AG04450 (cell line): ENCODE measurements around the gene SDC3. TPM values are rescaled to one million over a fixed set of nuclear protein-coding genes. Genes with fewer than 3 reads are reported as not detected.

Source experiments
- CTCF ChIA-PET: fragments of 300-600, 350-600 bp; formaldehyde crosslinking; extraction: SDS; loops from one replicate; lab custom pipeline; 2022; ENCODE audit warnings: antibody characterized with exemption, inconsistent platforms; lab: Charles Lee
- POLR2A ChIA-PET: fragments of 350-600 bp; formaldehyde crosslinking; extraction: SDS; loops from one replicate; lab custom pipeline; 2021; ENCODE audit warnings: antibody characterized with exemption, inconsistent platforms; lab: Yijun Ruan, JAX
- DNase-seq: peaks from one replicate; pipeline ENCODE4 v3.0.0-alpha.2; 2011; ENCODE audit warnings: low read depth, low spot score
- H3K27ac ChIP-seq: one replicate; pipeline ENCODE4 v1.5.1; 2012; ENCODE audit warnings: low read depth, low read length, control low read depth
- H3K27me3 ChIP-seq: one replicate; pipeline ENCODE4 v1.6.0; 2012; ENCODE audit warnings: low read length; ENCODE audit not compliant: control insufficient read depth, insufficient read depth
- H3K4me3 ChIP-seq: 2 replicates; pipeline ENCODE4 v1.5.1; 2011; ENCODE audit warnings: mild to moderate bottlenecking, low read depth, low read length, control low read depth
- H3K9me3 ChIP-seq: 2 replicates; pipeline ENCODE4 v1.5.1; 2012; ENCODE audit warnings: low read length; ENCODE audit not compliant: control insufficient read depth, insufficient read depth
- polyA plus RNA-seq: library from polyadenylated mRNA; depleted of rRNA; stranded (reverse); fragments of >200 nt; gene quantifications from 2 replicates; pipeline ENCODE4 v1.2.3, GENCODE V29; 2011
- TF ChIP-seq, protein P1 (sequence below): IDR thresholded peaks from 2 replicates; pipeline ENCODE4 v1.5.1; 2011; ENCODE audit warnings: low read depth, low read length, control low read depth, inconsistent platforms

SDC3 gene
- polyA plus RNA-seq, 1 experiment, result 21.7 TPM

DNA sequence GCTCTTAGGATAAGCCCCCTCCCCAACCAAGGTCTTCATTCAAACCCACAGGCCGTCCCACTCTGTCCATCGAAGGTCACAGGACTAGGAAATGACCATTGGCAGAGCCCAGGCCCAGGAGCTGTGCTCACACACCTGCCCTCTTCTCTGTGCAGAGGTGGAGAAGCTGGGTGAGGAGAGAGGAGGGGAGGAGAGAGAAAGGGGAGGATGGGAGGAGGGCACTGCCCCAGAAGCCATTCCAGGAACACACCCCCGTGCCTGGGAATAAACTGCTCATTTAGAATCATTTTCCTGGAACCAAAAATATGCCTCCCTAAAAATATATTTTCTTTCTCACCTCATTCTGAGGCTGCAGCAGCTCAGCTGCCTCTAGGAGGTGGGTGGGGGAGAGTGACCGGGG lies 6.4 kb upstream of the SDC3 start:
- ChIA-PET CTCF (interaction anchor here (1.8 to 14.8 kb wide), 3 partner anchors 113 to 195 kb away, joined by 7 to 535 read pairs (median 257); no protein-coding TSS in a partner anchor), POLR2A (interaction anchor here (1.8 kb wide), 1 partner anchor 106 kb away, joined by 5 read pairs; no protein-coding TSS in a partner anchor)
- TF ChIP-seq, protein P1, sequence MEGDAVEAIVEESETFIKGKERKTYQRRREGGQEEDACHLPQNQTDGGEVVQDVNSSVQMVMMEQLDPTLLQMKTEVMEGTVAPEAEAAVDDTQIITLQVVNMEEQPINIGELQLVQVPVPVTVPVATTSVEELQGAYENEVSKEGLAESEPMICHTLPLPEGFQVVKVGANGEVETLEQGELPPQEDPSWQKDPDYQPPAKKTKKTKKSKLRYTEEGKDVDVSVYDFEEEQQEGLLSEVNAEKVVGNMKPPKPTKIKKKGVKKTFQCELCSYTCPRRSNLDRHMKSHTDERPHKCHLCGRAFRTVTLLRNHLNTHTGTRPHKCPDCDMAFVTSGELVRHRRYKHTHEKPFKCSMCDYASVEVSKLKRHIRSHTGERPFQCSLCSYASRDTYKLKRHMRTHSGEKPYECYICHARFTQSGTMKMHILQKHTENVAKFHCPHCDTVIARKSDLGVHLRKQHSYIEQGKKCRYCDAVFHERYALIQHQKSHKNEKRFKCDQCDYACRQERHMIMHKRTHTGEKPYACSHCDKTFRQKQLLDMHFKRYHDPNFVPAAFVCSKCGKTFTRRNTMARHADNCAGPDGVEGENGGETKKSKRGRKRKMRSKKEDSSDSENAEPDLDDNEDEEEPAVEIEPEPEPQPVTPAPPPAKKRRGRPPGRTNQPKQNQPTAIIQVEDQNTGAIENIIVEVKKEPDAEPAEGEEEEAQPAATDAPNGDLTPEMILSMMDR, result no peak
- no peak overlapping the region for H3K27ac ChIP-seq
- no peaks in the 10 kb centered on the region for H3K27me3 ChIP-seq
- no peak overlapping the region for H3K4me3 ChIP-seq
- DNase-seq, result no peak
- no peaks in the 10 kb centered on the region for H3K9me3 ChIP-seq

DNA sequence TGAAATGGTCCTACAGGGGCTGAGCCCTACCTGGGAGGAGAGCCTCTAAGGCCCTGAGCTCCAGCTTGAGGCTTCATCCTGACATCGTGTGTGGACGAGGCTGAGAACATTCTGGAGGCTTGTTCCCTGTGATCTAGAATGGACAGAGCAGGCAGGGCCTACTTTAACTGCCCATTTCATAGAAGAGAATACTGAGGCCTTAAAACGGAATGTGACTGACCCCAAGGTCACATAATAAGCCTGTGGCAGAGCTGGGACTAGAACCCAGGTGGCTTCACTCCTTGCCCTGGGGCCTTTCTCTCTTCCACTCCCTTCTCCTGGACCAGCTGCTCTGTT lies 6.0 kb upstream of the SDC3 start:
- ChIA-PET CTCF (interaction anchor here (1.0 to 14.8 kb wide), 4 partner anchors 16 to 195 kb away, joined by 3 to 535 read pairs (median 132); no protein-coding TSS in a partner anchor), POLR2A (interaction anchor here (1.0 to 1.8 kb wide), 2 partner anchors 105 to 113 kb away, joined by 3 to 5 read pairs; no protein-coding TSS in a partner anchor)
- no peaks in the 10 kb centered on the region for H3K9me3 ChIP-seq
- no peaks in the 10 kb centered on the region for H3K27me3 ChIP-seq
- no peak overlapping the region for H3K27ac ChIP-seq
- DNase-seq, result no peak
- TF ChIP-seq, protein P1, result no peak
- H3K4me3 ChIP-seq, result no peak overlapping the region

DNA sequence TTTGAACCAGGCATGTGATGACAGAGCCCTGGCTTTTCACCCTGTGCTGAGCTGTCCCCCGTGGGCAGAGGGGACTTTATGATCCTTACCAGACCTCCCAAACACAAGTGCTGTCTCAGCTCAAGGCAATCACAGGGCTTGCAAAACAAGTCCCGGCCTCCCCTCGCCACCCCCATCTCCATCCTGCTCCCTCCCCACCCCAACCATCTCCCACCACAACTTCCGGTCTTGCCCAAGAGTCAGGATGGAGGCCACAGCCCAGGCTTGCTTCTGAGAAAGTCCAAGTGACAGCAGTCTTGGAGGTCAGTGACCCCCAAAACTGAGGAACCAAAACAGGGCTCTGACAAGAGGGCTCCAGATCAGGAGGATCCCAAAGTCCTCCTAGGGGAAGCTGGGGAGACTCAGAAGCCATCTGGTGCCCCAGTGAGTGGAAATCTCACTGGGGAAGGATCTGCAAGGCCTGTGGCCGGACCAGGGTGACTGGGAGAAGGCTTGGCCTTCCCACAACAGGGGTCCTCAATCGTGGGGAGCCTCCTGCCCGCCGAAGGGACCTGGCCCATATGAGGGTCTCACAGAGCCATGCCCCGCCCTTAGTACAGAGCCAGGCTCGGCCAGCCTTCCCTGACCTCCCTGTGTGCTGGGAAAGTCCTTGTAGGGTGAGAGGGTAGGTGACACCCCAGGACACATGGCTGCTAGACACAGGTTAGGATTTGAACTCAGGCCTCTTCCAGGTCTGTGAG lies 4.5 kb upstream of the SDC3 start:
- Histone ChIP-seq H3K4me3 (no peak overlapping the region), H3K27ac (no peak overlapping the region), H3K27me3 (no peaks in the 10 kb centered on the region), H3K9me3 (no peaks in the 10 kb centered on the region)
- no peak for DNase-seq
- TF ChIP-seq, protein P1, result no peak
- ChIA-PET CTCF (interaction anchor here (0.8 to 14.8 kb wide), 9 partner anchors 111 to 194 kb away, joined by 3 to 535 read pairs (median 7); no protein-coding TSS in a partner anchor), POLR2A (no interaction called here)

DNA sequence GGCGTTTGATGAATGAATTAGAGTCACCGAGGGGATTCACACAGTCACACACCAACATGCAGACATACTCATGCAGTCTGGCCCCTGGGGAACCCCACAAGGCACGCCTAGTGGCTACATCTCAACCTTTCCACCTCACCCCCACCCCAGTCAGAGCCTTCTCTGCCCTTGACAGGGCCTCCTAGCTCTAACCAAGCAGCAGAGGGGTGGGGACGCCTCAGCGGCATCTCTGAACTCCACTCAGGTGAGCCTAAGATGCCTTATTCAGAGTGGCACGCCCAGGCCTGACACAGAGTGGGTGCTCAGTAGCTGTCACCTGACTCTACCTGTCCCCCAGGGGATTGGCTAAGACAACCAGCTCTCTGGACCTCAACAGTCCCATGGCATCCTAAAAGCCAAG lies 3.7 kb upstream of the SDC3 start:
- H3K27ac ChIP-seq, result no peak overlapping the region
- TF ChIP-seq, protein P1, result no peak
- DNase-seq, result no peak
- no peak overlapping the region for H3K4me3 ChIP-seq
- CTCF ChIA-PET, result interaction anchor here (0.5 to 14.8 kb wide), 12 partner anchors 8 to 1227 kb away, joined by 3 to 535 read pairs (median 10); no protein-coding TSS in a partner anchor
- no peaks in the 10 kb centered on the region for H3K27me3 ChIP-seq
- H3K9me3 ChIP-seq, result no peaks in the 10 kb centered on the region; the same call in 1 of the 2 replicates
- POLR2A ChIA-PET, result interaction anchor here (0.5 kb wide), 1 partner anchor 13 kb away, joined by 9 read pairs; no protein-coding TSS in a partner anchor
